ENCODE data around the gene PLEK.

PLEK gene

DNA sequence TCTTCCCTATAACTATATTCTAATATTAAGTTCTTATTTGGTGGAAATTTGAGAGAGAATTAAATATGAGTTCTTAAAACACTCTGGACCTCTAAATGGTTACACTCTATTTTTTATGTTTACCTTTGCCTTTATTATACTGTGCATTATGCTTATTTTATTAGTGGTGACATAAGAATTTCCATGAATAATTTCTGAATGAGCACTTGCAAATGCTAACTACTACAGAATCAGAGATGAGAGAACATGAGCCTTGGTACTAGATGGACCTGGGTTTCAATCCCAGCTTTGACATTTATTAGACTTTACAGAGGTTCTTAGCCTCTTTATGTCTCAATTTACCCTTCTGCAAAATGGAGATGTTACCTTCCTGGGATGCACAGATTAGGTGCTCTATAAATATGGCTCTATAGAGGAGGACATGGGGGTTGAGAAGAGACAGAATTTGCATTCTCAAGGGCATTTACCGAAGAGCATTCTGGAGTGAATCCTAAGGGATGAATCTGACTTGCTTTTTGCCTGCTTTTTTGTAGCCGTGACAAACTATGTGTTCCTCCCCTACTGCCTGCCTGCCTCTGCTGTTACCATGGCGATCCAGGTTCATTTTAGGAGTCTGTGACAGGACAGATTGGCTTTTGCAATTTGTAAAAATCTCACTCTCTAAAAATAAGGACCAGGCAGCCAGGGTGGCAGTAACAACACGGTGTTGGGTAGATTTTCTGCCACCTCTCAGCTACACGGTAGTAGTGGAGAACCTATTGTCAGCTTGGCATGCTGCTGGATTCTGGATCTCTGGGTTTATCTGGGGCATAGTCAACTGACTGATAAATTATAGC is 24.6 kb upstream of the PLEK start:
- Histone ChIP-seq H3K27ac (no peak overlapping the region), H2AFZ (ENCODE audit: low read depth) (no peak overlapping the region), H3K4me3 (IDR thresholded peaks at IDR 0.05; ENCODE audit: insufficient read depth, low read depth, low read length) (no peak overlapping the region), H4K20me1 (ENCODE audit: insufficient read depth) (no peaks in the 10 kb centered on the region), H3K4me2 (no peak overlapping the region), H3K27me3 (ENCODE audit: insufficient read depth, low read depth) (no peaks in the 10 kb centered on the region), H3K79me2 (ENCODE audit: insufficient read depth, low read depth) (no peaks in the 10 kb centered on the region), H3K4me1 (ENCODE audit: low read depth, poor library complexity, severe bottlenecking) (no peaks in the 10 kb centered on the region), H3K9ac (no peak overlapping the region), H3K36me3 (ENCODE audit: insufficient read depth) (no peaks in the 10 kb centered on the region)
- TF ChIP-seq, protein P1, sequence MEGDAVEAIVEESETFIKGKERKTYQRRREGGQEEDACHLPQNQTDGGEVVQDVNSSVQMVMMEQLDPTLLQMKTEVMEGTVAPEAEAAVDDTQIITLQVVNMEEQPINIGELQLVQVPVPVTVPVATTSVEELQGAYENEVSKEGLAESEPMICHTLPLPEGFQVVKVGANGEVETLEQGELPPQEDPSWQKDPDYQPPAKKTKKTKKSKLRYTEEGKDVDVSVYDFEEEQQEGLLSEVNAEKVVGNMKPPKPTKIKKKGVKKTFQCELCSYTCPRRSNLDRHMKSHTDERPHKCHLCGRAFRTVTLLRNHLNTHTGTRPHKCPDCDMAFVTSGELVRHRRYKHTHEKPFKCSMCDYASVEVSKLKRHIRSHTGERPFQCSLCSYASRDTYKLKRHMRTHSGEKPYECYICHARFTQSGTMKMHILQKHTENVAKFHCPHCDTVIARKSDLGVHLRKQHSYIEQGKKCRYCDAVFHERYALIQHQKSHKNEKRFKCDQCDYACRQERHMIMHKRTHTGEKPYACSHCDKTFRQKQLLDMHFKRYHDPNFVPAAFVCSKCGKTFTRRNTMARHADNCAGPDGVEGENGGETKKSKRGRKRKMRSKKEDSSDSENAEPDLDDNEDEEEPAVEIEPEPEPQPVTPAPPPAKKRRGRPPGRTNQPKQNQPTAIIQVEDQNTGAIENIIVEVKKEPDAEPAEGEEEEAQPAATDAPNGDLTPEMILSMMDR (conservative IDR thresholded peaks at IDR 0.05; ENCODE audit: low read depth, low read length) = no peak

DNA sequence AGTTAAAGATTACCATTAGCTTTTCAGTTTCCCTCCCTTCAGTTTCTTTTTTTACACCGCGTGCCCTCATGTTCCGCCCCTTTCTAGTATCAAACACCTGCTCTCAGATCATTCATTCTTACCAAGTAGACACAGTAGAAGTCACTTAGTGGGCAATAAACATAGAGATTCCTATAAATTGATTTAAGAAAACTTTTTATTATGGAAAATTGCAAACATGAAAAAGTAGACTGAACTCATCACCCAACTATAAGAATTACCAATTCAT is 24.1 kb upstream of the PLEK start:
- TF ChIP-seq, protein P1 (conservative IDR thresholded peaks at IDR 0.05; ENCODE audit: low read depth, low read length) = no peak
- Histone ChIP-seq H3K4me2 (no peak overlapping the region), H3K4me3 (IDR thresholded peaks at IDR 0.05; ENCODE audit: insufficient read depth, low read depth, low read length) (no peak overlapping the region), H3K9ac (no peak overlapping the region), H3K36me3 (ENCODE audit: insufficient read depth) (no peaks in the 10 kb centered on the region), H3K4me1 (ENCODE audit: low read depth, poor library complexity, severe bottlenecking) (no peaks in the 10 kb centered on the region), H3K27ac (no peak overlapping the region), H3K79me2 (ENCODE audit: insufficient read depth, low read depth) (no peaks in the 10 kb centered on the region), H3K27me3 (ENCODE audit: insufficient read depth, low read depth) (no peaks in the 10 kb centered on the region), H4K20me1 (ENCODE audit: insufficient read depth) (no peaks in the 10 kb centered on the region), H2AFZ (ENCODE audit: low read depth) (no peak overlapping the region)

DNA sequence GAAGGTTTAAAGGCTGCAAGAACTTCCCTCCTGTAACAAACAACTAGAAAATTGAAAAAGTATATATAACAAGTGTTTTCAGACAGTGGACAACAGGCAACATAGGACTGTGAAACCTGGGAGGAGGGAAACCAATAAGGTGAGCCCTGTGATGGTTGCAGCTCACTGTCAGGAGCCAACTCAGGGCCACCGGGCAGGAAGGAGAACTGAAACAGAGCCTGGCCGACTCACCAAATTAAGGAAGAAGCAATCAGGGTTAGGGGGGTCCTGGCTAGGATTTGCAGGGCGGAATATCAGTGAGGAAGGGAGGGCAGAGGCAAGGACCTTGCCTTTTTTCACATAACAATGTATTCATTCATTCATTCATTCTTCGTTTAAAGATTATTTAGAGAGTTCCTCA is 23.5 kb upstream of the PLEK start:
- TF ChIP-seq, protein P1 (conservative IDR thresholded peaks at IDR 0.05; ENCODE audit: low read depth, low read length) = no peak
- Histone ChIP-seq H3K4me2 (no peak overlapping the region), H2AFZ (ENCODE audit: low read depth) (no peak overlapping the region), H3K4me1 (ENCODE audit: low read depth, poor library complexity, severe bottlenecking) (no peaks in the 10 kb centered on the region), H3K79me2 (ENCODE audit: insufficient read depth, low read depth) (no peaks in the 10 kb centered on the region), H3K27ac (no peak overlapping the region), H3K9ac (no peak overlapping the region), H3K27me3 (ENCODE audit: insufficient read depth, low read depth) (no peaks in the 10 kb centered on the region), H3K4me3 (IDR thresholded peaks at IDR 0.05; ENCODE audit: insufficient read depth, low read depth, low read length) (no peak overlapping the region), H4K20me1 (ENCODE audit: insufficient read depth) (no peaks in the 10 kb centered on the region), H3K36me3 (ENCODE audit: insufficient read depth) (no peaks in the 10 kb centered on the region)

DNA sequence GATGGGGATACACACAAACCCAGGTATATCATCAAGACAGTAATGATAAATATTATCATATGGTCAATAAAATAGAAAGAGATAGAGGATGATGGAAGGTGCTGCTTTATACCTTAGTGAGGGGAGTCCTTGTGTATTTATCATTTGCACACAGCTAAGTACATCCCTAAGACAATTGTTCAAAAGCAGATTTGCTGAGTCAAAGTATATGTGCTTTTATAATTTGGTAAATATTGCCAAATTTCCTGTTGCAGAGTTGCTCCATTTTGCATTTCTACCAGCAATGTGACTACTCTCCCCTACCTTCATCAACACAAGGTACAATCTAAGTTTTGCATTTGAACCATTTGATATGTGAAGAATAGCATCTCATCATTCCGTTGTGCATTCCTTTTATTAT is 22.6 kb upstream of the PLEK start:
- no peaks in the 10 kb centered on the region for H4K20me1 ChIP-seq (ENCODE audit: insufficient read depth)
- H3K79me2 ChIP-seq (ENCODE audit: insufficient read depth, low read depth) = no peaks in the 10 kb centered on the region
- H3K27ac ChIP-seq = no peak overlapping the region
- no peak overlapping the region for H2AFZ ChIP-seq (ENCODE audit: low read depth)
- no peak overlapping the region for H3K4me2 ChIP-seq
- H3K36me3 ChIP-seq (ENCODE audit: insufficient read depth) = no peaks in the 10 kb centered on the region
- H3K27me3 ChIP-seq (ENCODE audit: insufficient read depth, low read depth) = no peaks in the 10 kb centered on the region
- no peak overlapping the region for H3K9ac ChIP-seq
- no peaks in the 10 kb centered on the region for H3K4me1 ChIP-seq (ENCODE audit: low read depth, poor library complexity, severe bottlenecking)
- TF ChIP-seq, protein P1 (conservative IDR thresholded peaks at IDR 0.05; ENCODE audit: low read depth, low read length) = no peak
- no peak overlapping the region for H3K4me3 ChIP-seq (IDR thresholded peaks at IDR 0.05; ENCODE audit: insufficient read depth, low read depth, low read length)

Measured in KMS-11 (cell line).